HL-60 (cell line): Measurements from ENCODE around the gene SERPINA9.

Experiments
- DNase-seq, 2 experiments: peaks; one replicate each; pipeline ENCODE4 v3.0.0-alpha.2; 2010 to 2020; ENCODE audit warnings: low read depth in 1 of 2, low spot score in 1 of 2
- H3K27ac ChIP-seq: fragments of 250-450 bp; sonication (Bioruptor Pico); replicated peaks from 2 replicates; pipeline ENCODE4 v1.5.1; 2020; ENCODE audit warnings: mild to moderate bottlenecking, moderate library complexity
- H3K27me3 ChIP-seq: fragments of 250-450 bp; sonication (Bioruptor Pico); 2 replicates; pipeline ENCODE4 v1.5.1; 2021; ENCODE audit warnings: mild to moderate bottlenecking, moderate library complexity; ENCODE audit not compliant: insufficient read depth, poor library complexity, severe bottlenecking
- H3K4me3 ChIP-seq: replicated peaks from 2 replicates; pipeline ENCODE4 v1.5.1; 2011; ENCODE audit warnings: mild to moderate bottlenecking, control low read depth, low read length; ENCODE audit not compliant: insufficient read depth
- GABPA ChIP-seq: IDR thresholded peaks from 2 replicates; pipeline ENCODE4 v1.6.1; 2012; ENCODE audit warnings: low read depth
- POLR2AphosphoS5 ChIP-seq: IDR thresholded peaks from 2 replicates; pipeline ENCODE4 v1.6.1; 2012; ENCODE audit warnings: low read depth
- REST ChIP-seq: IDR thresholded peaks from 2 replicates; pipeline ENCODE4 v1.6.1; 2012; ENCODE audit warnings: low read depth; ENCODE audit not compliant: insufficient replicate concordance
- SPI1 ChIP-seq: IDR thresholded peaks from 2 replicates; pipeline ENCODE4 v1.6.1; 2012; ENCODE audit warnings: low read depth, mild to moderate bottlenecking, borderline replicate concordance
- TF ChIP-seq, protein P1 (sequence below): IDR thresholded peaks from one replicate; pipeline ENCODE4 v1.5.1; 2011; ENCODE audit warnings: low read length, control low read depth, inconsistent platforms; ENCODE audit not compliant: insufficient read depth

The SERPINA9 gene

GRCh38 chr14:94469261-94469660, 6.7 kb downstream of the SERPINA9 start:
- TF ChIP-seq GABPA = no peak
- no peak for TF ChIP-seq POLR2AphosphoS5
- TF ChIP-seq, protein P1, sequence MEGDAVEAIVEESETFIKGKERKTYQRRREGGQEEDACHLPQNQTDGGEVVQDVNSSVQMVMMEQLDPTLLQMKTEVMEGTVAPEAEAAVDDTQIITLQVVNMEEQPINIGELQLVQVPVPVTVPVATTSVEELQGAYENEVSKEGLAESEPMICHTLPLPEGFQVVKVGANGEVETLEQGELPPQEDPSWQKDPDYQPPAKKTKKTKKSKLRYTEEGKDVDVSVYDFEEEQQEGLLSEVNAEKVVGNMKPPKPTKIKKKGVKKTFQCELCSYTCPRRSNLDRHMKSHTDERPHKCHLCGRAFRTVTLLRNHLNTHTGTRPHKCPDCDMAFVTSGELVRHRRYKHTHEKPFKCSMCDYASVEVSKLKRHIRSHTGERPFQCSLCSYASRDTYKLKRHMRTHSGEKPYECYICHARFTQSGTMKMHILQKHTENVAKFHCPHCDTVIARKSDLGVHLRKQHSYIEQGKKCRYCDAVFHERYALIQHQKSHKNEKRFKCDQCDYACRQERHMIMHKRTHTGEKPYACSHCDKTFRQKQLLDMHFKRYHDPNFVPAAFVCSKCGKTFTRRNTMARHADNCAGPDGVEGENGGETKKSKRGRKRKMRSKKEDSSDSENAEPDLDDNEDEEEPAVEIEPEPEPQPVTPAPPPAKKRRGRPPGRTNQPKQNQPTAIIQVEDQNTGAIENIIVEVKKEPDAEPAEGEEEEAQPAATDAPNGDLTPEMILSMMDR = no peak
- no peak for TF ChIP-seq SPI1
- no peak for TF ChIP-seq REST
- Histone ChIP-seq H3K27me3 (no peaks in the 10 kb centered on the region), H3K4me3 (no peak overlapping the region), H3K27ac (no peak overlapping the region)
- no peak for DNase-seq

DNA sequence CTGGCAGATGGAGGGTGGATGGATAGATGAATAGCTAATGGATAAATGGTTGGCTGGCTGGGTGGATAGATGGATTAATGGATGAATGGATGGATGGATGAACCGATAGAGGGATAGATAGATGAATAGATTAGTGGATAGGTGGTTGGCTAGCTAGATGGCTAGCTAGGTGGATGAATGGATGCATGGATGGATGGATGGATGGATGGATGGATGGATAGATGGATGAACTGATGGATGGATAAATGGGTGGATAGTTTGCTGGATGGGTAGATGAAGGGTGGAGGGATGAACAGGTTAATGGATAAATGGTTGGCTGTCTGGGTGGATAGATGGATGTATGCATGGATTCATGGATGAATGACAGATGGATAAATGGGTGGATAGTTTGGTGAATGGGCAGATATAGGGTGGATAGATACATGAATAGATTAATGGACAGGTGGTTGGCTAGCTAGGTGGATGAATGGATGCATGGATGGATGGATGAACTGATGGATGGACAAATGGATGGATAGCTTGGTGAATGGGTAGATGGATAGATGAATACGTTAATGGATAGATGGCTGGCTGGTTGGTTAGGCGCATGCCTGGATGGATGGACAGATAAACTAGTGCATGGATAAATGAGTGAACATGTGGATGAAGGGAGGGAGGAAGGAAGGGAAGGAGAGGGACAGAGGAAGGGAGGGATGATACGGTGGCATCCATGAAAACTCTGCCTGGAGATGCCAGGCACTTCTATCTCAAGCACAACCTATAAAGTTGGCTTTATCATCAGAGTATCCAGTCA, 8.1 kb downstream of the SERPINA9 start:
- TF ChIP-seq REST (no peak), SPI1 (no peak), GABPA (no peak), POLR2AphosphoS5 (no peak)
- TF ChIP-seq, protein P1 = no peak
- Histone ChIP-seq H3K27me3 (no peaks in the 10 kb centered on the region), H3K4me3 (no peak overlapping the region), H3K27ac (no peak overlapping the region)
- DNase-seq = no peak

DNA sequence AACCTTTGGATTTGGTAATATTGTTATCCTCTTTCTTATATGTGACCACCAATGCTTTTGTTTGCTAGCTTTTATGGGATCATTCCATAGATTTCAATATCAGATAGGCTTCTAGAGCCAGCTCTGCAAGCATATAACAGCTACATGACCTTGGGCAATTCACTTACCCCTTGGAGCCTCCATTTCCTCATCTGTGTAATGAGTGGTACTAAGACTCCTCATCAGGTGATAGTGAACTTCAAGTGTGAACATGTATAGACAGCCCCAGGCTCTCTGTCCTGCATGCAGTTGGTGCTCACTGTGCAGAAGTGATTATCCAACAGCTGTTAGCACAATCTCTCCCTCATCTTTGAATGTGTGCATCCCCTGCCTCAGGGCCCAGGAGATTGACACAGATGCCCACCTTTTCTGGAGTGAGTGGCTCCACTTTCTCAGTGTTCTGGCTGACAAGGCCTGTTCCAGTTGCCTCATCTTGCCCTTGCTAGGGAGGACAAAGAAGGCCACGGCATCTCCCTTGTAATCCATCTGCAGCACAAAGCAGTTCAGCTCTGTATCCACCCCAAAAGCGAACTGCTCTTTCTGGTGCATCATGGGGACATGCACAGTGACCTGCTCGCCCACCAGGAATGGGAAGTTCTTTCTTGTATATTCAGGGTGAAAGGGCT, 9.2 kb downstream of the SERPINA9 start:
- no peak overlapping the region for H3K27ac ChIP-seq
- H3K27me3 ChIP-seq = no peaks in the 10 kb centered on the region
- TF ChIP-seq REST (no peak), SPI1 (no peak), POLR2AphosphoS5 (no peak), GABPA (no peak)
- TF ChIP-seq, protein P1 = no peak
- DNase-seq = no peak
- no peak overlapping the region for H3K4me3 ChIP-seq
